Measurements from ENCODE around the gene UNC13D.
"Not testable (repeated sequence)": the region's sequence is repeated elsewhere in the genome, so short reads cannot be mapped to it uniquely, and the experiment has no call there.

UNC13D gene

DNA sequence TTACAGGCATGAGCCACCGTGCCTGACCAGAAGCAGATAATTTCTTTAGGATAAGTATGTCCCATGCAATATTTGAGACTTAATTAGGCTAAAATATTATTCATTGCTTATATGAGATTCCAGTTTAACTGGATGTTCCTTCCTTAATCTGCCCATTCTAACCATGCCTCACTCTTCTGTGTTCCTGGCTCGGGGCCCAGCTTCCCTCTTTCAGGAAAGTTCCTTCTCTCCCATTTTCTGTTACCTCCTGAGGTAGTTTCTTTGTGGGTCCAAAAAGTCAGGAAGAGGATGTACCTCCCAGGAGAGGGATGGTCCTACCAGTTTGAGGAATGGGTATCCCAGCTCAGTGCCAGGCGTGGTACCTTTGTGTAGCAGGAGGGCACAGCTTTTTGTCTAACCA, 36.3 kb downstream of the UNC13D start:
- no peak for DNase-seq (ENCODE audit: low read depth in 2 of 2, low spot score in 1 of 2)

DNA sequence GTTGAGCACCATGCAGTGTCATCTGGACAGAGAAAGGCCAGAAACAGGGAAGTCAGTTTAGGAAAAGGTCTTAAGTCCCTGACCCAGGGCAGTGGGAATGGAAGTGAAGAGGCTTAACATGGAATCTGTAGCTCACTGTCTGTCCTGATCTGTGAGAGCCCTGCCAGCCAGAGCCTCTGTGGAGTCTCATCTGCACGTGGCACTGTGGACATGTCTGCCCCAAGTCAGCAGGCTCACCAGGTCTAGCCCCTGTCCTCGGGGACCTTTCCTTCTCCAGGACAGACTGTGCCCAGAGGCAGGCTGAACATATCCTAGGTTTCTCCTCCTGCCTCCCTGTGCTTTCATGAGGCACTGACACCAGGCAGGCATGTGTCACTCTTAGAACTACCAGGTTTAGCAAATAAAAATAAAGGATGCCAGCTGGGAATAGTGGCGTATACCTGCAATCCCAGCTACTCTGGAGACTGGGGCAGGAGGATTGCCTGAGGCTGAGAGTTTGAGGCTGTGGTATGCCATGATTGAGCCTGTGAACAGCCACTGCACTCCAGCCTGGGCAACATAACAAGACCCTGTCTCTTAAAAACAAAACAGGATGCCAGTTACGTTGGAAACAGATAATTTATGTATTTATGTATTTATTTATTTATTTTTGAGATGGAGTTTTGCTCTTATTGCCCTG, 37.2 kb downstream of the UNC13D start:
- no peak for DNase-seq (ENCODE audit: low read depth in 2 of 2, low spot score in 1 of 2)

DNA sequence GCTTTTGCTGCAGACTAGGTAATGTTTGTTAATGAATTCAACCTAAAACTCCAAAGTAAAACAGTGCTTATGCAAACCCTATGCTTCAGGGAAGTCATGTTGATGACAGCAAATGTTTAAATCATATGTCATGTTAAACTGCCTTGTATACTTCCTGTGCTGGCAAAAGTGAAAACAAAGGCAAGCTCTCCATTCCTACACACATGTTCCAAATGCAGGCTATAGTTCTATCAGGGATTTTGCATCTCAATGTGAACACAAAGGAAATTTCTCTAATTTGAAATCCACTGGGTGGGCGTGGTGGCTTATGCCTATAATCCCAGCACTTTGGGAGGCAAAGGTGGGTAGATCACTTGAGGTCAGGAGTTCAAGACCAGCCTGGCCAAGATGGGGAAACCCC, 40.3 kb downstream of the UNC13D start:
- DNase-seq (ENCODE audit: low read depth in 2 of 2, low spot score in 1 of 2): no peak

DNA sequence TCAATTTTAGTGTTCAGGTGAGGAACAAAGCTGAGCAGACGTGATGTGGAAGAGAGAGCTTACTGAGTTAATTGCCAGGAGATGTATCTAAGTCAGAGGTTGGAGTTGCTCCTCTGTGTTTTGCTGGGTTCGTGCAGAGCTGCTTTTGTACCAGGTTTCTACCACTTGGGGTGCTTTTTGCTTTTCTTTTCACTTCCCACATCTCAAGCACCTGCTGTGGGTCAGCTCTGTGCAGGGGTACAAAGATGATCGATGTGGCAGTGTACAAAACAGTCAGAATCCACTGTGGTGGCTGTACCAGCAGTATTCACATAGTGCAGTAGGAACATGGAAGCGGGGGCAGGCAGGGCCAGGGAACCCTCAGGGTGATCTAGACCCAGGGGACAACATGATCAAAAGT, 44.8 kb downstream of the UNC13D start:
- DNase-seq (ENCODE audit: low read depth in 2 of 2, low spot score in 1 of 2): no peak

DNA sequence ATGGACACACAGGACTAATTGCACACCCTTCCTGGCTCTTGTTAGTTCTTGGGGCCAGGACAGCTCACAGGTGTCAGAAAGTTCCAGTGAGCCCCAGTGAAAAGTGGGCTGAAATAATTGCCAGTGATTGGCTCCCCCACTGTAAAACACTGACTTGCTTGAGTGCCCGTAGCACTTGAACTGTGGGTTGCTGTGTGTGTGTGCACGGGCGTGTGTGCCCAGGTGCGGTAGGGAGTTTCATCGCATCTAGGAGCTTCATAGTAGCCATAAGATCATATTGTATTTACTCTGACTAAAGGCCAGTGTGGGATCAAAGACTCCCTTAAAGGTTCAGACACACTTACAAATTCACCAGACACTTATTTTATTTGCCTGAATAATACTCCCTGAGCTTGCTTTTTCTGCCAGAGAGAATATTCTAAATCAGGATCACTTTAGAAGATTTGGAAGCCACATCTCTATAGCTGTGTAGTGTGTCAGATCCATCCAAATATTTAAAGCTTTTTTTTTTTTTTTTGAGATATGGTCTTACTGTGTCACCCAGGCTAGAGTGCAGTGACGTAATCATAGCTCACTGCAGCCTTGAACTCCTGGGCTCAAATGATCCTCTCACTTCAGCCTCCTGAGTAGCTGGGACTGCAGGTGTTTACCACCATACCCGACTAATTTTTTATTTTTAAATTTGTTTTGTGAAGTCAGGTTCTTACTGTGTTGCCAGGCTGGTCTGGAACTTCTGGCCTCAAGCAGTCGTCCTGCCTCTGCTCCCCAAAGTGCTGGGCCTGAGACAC, 48.2 kb downstream of the UNC13D start:
- no peak for DNase-seq (ENCODE audit: low read depth in 2 of 2, low spot score in 1 of 2)

DNA sequence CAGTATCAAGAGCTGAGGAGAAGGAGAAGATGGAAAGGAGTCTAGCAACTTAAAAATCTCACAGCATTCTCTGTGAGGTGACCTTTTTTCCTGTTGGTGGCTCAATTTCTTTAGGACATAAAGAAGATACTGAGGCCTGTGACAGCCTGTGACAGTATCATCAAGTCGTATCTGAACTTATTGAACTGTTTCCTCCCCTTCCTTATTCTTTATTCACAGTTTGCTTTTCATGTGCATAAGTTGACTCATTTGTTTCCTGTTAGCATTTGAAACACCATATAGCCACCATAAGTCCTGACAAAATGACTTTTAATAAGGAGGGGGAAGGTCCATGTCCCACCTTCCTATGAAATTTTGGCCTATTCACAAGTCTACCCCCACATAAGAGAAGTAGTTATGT, 50.7 kb downstream of the UNC13D start:
- DNase-seq (ENCODE audit: low read depth in 2 of 2, low spot score in 1 of 2): no peak

DNA sequence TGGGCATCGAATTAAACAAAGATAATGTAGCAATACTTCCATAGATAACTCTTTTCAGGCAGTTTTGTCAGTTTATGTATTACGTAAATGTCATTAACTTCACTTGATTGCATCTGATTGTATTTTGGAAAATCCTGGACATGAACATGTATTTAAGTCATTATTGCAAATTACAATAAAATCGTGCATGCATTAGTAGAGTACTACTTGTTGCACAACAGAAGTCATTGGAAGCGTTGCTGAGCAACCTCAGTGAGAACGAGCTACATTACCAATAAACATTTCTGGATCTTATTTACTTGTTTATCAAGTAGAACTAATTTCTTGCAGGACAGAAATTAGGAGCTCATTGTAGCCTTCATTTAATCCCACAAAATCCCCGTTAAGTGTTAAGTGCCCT, 53.0 kb downstream of the UNC13D start:
- DNase-seq (ENCODE audit: low read depth in 2 of 2, low spot score in 1 of 2): no peak

DNA sequence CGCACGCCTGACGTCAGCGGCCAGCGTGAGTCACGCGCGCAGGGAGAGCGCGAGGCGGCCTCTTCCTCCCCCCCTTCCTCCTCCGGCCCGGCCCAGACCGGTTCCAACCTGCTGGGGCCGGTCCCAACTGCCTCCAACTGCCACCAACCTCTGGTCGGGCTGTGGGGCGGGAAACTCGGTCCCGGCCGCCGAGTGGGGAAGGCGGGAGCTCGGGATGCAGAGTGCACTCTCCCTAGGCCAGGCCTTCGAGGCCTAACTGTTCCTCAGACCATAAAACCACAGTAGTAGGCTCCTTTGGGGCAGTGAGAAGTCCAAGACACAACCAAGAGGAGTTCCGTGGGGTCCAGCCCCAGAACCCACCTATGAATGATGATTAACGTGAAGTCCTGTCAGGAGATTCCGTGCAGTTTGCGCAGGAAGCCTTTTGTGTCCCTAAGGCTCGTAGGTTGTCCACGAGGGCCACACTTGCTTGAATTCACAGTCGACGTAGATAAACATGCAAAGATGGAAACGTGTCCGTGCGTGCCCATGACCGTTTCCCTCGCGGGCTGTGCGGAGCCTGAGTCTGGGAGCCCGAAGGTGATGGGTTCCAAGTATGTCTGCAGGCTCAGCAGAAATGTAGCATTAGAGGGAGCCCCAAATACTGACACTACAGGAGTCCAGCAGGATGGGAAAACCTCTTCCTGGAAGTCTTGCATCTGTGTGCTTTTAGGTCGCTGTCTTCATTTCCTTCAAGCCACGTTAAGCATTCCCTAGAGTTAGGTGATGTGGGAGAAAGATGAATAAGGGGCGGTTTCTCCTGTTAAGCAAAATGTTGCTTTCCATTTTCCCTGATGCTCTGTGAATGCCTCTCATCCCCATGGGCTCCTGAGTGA, 59.0 kb downstream of the UNC13D start:
- DNase-seq (ENCODE audit: low read depth in 2 of 2, low spot score in 1 of 2): peak in 1 of 2 donors; percentile 75

DNA sequence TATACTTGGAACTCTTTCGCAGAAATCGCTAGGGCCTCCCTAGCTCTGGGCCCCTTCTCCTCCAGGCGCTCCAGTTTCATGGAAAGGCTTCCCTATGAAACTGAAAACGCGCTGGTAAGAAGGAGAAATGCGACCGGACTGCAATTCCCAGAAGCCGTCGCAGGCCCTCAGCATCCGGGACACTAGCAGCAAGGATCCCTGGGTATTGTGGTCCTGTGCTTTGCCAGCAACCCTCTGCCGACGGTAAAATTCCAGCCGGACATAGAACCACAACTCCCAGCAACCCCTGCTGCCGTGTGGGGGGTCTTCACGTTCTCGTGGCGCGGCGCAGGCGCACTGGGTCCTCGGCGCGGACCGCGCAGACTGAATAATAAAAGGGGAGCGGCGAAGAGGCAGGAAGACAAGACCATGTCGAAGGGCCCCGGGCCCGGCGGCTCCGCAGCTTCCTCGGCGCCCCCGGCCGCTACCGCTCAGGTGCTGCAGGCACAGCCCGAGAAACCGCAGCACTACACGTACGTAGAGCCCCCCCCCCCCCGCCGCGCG, 59.7 kb downstream of the UNC13D start, which contains the start of gene UNK:
Gene UNK, plus strand, starts transcription at position 334 of the 543 bp plus-strand sequence. Its CDS starts 75 bp downstream, at position 409.
- peak; percentile 87 to 92 for DNase-seq (ENCODE audit: low read depth in 2 of 2, low spot score in 1 of 2)

DNA sequence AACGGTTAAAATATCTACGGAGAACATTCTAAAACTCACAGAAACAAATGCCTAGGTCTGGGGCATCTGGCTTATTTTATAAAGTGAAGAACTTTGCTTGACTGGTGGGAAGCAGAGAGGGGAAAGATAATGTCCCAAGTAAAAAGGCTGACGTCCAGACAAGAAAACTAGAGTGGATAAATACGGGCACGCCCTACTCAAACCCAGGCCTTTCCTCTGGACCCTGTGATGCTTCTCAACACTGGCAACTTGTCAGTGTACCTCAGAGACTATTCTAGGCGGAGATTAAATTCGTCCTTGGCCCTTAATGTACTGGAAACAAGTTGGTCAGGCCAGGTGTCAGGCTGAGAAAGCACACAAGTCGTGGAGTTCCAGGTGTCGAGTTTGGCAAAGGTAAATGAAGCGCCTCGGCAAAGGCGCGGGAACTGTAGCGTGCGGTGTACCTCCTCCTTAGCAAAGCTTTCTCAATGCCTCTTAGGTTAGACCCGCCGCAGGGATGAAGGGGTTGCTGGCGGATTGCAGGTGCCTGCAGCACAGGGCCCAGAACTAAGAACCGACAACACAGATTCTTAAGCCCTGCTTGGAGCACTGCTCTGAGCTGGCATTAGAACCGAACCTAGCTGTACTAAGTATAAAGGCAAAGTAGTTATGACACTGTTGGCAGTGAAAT, 60.3 kb downstream of the UNC13D start:
- no peak for DNase-seq (ENCODE audit: low read depth in 2 of 2, low spot score in 1 of 2)

DNA sequence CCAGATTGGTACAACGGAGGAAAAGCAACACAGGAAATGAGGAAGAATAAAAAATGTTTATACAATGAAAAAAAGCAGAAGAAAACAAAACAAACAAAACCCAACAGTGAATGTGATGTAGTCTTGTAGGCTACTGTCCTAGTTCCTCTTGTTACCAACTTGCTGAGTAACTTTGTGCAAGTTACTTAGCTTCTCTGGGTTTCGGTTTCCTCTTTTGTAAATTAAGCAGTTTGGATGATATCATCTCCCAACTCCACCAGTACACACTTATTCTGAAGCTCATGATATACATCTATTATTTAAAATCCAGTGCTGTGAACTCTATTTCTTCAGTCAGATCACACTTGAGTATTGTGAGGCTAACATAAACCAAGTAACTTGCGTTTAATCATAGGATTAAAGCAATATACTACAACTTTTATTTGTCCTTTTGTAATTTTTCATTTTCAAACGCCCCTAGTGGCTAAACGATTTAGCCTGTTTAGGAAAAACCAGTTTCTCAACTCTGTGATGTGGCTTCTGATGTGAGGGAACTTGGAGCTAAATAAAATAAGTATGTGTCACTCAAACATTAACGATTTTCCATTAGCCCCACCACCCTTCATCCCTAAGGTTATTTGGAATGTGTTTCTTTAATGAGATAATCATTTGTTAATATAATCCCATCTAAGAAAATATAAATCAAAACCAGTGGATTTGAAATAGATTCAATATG, 61.0 kb downstream of the UNC13D start:
- no peak for DNase-seq (ENCODE audit: low read depth in 2 of 2, low spot score in 1 of 2)

DNA sequence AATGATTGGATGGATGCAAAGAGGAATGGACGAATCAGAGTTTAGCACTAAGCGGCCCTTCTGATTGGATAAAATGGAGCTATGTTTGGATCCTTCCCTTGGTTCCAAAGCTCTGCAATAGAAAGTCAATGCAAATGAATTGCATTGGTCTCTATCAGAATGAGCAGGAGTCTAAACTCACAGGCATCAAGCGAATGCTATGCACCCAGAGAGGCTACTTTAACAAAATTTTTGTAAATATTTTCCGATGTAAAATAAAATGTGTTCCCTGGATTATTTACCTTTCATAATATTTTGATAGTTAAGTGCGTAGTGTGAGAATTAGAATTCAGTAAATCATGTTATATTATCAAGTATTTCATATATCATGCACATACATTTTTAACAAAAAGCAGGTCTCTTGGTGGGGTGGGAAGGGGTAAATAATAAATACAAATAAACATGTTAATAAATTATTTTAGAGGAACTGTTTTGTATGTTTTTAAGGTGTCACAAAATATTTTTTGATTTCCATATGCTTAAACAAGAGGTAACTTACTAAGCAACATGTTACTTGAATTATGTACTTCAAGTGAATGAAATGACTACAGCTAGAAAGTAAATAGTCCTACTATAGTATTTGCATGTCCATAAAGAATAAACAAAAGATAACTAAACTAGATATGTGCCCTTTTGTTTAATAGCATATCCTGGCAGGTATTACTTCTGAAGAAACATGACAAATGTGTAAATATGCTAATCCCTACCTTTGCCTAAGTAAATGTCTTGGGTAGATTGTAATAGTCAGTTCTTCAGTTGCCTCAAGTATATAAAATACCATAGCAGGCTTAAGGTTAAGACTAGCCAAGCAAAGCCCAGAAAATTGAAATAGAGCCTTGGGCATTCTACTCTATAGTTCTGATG, 64.0 kb downstream of the UNC13D start:
- no peak for DNase-seq (ENCODE audit: low read depth in 2 of 2, low spot score in 1 of 2)

DNA sequence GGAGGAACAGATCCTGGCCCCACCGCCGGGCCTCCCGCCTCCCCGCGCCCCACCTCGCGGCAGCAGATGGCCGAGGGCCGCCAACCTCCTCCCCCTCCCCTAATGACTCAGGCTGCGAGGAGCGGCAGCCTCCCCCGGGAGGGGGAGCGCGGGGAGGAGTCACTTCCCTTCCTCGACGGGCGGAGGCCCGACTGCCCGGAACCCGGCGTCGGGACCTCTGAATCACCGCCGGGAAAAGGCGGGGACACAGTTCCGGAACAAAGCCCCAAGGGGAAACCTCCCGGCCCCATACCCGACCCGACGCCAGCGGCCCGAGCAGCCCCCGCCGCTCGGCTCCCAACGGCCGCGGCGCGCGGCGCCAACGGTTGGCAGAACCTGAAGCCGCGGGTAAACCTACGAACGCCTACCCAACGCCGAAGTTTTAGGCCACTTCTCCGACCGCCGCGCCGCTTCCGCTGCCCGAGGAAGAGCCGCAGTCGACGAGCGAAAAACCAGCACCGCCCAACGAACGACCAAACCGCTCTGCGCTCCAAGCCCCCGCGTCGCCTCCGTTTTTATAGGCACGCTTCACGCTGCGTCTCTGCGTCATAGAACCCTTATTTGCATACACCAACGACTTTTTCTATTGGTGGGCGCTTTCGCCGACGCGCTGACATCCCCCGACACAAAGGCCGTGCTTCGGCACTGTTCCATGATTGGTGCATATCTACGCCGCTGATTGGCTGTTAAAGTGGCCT, 64.8 kb downstream of the UNC13D start:
- peak; percentile 87 to 89 for DNase-seq (ENCODE audit: low read depth in 2 of 2, low spot score in 1 of 2)

DNA sequence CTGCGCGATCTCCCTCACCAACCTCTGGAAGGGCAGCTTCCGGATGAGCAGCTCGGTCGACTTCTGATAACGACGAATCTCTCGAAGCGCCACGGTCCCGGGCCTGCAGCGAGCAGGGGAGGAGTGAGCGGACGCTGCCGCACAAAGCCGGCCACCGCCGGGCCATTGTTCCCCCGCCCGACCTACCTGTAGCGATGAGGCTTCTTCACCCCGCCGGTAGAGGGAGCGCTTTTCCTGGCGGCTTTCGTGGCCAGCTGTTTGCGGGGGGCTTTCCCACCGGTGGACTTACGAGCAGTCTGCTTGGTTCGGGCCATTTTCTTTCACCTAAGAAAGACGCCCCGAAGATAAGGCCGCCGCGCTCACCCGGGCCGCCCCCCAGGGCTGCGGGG, 65.3 kb downstream of the UNC13D start:
- no peak for DNase-seq (ENCODE audit: low read depth in 2 of 2, low spot score in 1 of 2)

DNA sequence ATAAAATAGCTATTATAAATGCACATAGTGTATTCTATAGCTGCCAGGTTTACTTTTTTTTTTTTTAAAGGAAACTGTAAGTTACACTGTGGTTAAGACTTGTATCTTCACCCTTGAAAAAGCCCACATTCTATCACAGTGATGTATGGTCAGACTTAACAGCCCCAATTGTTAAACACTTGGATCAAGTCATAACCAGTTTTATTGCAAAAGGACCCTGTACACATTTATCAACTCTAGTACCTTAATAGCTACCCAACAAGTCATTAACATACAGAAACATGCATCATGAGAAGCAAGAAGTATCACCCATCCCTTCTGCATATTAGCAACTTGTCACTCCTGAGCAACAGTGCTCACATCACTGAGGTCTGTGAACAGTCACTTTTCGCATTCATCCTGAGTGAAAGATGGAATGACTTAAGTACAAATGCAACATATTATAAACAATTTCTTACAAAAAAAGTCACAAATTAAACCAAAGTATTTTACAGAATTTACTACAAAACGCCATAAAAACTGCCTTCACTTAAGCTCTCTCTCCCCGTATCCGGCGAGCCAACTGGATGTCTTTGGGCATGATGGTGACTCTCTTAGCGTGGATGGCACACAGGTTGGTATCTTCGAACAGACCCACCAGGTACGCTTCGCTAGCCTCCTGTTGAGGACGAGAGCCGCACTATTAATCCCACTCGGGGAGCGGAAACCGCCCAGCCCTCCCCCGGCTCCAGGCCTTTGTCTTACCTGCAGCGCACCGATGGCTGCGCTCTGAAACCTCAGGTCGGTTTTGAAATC, 65.9 kb downstream of the UNC13D start:
- not testable (repeated sequence) for DNase-seq (ENCODE audit: low read depth in 2 of 2, low spot score in 1 of 2)

DNA sequence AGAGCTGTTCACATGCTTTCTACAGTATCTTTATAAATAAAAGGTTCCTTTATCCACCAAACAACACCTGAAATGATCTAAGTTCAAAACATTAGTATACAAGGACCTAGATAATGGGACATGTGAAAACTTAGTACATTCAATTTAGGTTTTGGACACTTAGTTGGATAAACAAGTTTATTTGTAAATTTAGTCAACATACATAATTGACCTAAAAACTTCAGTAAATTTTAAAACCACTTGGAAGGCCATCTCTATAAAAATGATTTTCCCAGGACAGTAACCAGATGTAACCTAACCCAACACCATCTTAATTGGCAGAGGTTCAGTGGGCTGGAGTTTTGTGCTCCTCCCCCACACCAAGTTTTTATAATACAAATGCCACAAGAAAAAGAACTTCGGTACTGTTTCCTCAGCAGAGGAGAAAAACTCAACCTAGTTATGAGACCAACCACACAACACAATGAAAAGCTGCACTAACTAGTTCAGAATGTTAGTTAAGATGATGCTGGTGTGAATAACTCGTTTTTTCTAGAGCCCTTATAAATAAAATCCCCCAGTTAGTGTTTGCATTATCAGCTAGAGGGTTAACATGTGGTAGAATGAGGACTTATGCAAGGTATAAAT, 66.8 kb downstream of the UNC13D start:
- no peak for DNase-seq (ENCODE audit: low read depth in 2 of 2, low spot score in 1 of 2)

Measured in stimulated activated CD8-positive, alpha-beta memory T cell treated with anti-CD3 and anti-CD28 coated beads, Interleukin-4, amount 100 ng/mL, for 1 hour (primary cell).